Measurements from ENCODE around the gene GPC5.
"Not testable (repeated sequence)": the region's sequence is repeated elsewhere in the genome, so short reads cannot be mapped to it uniquely, and the experiment has no call there.

The GPC5 gene

DNA sequence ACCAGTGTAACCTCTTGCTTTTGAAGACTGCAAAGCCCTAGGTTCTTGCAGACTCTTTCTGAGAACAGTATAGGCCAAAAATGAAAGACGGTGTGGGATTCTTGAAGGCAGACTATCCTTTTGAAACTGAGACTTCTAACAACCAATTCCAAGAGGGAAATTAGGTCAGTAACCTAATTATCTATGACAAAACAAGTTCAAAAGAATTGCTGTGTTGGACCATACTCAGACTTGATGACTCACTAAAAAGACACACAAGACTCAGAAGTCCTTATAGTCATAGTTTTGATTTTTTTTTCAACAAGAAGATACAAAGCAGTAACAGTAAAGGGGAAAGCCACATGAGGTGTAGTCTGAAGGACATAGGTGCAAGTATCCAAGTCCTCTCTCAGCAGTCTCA lies 1204.1 kb downstream of the GPC5 start:
- DNase-seq: no peak

DNA sequence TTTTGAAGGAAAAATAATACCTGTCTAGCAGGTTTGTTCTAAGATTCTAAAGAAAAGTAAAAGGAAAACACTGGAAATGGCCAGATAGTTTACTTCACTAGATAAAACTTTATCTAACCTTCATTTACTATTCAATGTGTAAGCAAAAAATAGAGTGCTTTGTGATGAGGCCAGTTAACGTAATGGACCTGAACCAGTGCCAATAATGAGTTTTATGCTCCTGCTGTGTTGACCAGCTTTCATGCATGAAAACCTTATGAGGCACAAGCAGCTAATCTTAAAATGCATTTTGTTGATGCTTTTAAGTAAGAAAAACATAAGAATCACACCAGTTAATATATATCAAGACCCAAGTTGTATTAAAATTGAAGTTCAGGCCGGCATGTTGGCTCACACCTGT lies 1211.0 kb downstream of the GPC5 start:
- DNase-seq: no peak

DNA sequence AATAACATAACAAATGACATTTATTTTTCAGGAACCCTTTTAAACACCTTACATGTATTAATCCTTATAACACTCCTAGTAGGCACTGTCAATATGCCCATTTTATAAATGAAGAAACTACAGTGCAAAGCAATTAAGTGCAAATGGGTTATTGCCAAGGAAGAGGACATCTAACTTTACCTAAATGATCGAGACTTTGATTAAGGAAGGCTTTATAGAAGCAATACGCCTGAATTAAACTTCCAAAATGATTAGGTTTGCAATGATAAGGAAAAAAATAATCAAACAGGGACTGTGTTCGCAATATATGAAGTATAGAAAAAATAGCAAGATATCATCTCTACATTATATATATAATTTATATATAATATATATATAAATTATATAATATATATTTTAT lies 1214.5 kb downstream of the GPC5 start:
- no peak for DNase-seq

DNA sequence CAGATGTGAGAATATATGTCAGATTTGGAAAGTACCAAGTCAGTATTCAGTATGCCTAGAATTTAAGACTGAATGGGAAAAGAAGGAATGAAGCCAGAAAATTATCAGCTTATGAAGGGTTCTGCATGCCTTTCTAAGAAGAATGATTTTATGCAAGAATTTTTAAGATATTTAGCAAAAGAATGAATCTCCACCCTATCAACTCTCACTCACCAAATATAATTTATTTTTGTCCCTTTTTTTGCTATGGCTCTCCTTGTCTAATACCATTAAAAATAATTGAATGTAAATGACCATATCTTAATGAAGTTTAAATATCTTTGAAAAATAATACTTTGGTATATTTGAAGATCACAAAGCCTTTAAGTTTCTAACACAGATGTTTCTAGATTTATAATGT lies 1215.5 kb downstream of the GPC5 start:
- DNase-seq: no peak

DNA sequence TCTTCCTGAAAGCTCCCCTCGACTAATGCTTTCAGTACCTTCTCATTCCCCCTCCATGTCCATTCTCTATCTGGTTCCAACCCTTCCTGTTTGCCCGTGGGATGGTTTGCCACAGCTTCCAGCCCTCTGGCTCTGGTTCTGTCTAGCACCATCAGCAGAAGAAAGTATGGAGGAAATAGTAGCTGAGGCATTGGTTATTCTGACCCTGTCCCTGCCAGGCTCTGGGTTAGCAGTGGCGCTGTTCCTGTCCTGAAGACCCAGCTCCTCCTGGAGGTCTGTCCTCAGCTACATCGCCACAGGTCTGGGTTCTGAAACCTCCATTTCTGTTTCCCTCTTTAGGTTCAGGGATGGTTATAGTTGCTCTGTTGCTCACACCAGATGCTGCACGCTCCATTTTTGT lies 1223.6 kb downstream of the GPC5 start:
- no peak for DNase-seq

DNA sequence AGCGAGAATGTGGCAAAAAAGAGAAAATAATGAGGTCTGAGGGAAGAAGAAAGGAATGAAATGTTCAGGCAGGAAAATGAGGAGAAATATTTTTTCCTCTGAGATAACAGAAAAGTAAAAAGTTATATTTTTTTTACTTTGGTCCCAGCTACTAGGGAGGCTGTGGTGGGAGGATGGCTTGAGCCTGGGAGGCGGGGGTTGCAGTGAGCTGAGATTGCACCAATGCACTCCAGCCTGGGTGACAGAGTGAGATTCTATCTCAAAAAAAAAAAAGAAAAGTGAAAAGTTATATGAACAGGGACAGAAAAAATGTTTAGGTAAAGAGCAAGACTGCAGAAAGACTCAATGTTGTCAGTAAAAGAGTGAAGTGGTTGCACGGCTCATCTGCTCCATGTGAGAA lies 1224.5 kb downstream of the GPC5 start:
- DNase-seq: no peak

DNA sequence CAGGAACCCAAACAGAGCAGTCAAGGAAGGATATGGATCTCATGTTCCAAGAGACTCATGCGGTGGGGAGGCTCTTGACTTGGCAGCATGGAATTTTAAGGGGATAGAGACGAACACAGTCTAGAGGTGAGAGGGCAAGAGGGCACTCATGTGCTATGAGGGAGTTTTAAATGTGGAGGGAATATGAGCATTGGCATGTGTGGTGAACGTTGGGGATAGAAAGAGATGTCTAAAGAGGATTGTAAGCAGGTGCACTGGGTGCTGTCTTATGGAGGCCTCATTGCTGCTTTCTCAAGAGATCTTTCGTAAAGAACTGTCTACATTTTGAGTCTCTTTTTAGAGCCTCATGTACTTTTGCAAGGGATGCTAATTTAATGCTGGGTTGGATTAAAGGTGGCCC lies 1227.9 kb downstream of the GPC5 start:
- DNase-seq: no peak

DNA sequence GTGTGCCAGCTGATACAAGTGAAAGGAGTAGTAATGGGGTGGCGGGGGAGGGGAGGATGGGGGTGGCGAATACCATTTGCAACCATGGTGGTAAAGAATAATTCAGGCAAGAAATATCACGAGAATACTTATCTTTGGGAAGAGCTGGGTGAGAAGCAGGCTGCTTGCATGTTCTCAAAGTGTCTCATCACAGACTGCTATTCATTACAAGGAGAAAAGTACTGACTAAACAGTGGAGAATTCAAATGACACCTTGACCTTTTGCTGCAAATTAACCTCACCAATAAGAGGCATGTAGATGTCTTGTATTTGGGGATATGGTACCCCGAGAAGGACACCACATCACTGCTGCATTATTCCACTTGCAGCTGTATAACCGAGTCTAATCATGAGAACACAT lies 1242.5 kb downstream of the GPC5 start:
- DNase-seq: no peak

DNA sequence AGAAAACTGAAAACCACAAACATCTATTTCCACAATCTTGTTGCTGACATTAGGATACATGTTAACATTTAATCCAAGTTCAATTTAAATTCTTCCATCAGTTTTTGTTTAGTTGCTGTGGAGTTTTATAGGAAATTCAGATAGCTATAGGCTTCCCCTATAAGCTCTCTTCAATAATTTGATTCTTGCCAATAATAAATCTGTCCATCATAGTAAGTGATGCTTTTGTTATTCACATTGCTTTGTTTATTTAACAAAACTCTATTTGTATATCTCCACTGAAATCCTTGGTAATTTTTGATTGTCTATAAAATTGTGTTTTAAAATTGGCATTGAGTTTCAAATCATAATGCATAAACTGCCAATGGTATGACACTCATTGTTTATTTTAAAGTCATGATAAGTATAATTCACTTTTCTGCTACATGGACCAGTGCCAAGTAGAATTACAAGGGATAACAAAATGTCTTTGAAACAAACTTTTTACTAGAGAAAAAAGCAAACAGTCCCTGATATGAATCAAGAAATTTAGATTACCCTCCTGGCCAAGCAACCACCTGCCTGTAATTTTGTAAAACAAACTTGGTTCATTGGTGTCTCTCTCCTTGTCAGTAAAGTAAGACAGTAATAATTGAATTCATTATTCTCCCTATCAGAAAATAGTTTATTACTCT lies 1250.9 kb downstream of the GPC5 start:
- peak; percentile 80 for DNase-seq

DNA sequence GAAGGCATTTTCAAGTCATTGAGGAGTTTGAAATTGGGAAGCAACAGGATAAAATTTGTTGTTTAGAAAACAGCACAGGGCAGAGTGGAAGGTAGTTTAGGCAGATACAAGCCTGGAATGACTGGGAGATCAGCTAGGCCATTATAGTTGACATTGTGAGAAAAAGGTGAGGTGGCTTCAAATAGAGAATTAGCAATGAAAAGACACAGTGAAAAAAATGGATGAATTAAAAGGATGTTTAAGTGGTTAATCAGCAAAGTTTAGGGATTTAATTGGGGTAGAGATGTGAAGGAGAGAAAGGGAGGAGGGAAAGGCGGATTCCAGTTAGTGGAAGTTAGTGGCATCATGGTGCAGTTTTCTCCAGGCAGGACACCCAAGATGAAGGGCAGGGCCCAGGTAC lies 1257.7 kb downstream of the GPC5 start:
- no peak for DNase-seq

DNA sequence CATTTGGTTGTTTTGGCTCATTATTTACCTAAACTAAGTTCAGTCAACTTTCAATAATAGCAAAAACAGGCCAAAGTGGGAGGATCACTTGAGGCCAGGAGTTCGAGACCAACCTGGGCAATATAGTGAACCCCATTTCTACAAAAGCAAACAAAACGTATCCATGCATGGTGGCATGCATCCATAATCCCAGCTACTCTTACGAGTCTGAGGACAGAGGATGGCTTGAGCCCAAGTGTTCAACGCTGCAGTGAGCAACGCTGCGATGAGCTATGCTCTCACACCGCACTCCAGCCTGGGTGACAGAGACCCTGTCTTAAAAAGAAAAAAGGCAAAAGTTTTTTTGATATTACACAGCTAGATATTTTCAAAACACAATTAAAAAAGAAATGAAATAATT lies 1258.2 kb downstream of the GPC5 start:
- DNase-seq: no peak

DNA sequence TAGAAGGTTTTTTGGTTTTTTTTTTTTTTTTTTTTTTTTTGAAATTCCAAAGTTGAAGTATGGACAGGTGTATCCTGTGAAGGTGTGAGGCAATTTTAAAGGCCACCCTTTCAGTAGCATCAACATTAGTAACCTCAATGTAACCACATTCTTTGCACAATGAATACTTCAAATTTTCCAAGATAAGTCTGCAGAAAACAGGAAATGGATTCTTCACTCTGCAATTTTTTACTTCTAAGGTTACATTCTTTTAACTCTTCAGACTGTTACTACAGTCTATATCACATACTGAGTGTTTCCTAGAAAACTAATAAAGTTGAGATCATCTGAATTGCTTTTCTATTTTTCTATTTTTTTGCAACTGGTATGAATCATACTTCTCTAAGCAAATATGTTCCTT lies 1259.1 kb downstream of the GPC5 start:
- no peak for DNase-seq

DNA sequence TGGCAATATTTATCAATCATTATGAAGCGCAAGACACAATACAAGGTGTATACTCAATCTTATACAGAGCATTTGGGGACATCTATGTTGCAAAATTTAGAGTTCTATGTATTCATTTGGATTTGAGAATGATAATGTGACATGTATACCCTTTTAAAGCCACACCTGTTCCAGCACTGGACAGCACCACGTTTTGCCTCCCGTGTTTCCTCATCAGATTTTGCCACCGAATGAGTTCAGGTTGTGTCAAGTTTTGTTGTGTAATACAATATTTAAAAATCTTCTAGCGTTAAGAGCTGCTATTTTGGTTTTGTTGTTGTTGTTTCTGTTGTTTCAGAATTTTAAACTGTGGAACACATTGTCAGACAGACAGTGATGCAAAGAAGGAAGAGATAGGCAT lies 1259.9 kb downstream of the GPC5 start:
- no peak for DNase-seq

DNA sequence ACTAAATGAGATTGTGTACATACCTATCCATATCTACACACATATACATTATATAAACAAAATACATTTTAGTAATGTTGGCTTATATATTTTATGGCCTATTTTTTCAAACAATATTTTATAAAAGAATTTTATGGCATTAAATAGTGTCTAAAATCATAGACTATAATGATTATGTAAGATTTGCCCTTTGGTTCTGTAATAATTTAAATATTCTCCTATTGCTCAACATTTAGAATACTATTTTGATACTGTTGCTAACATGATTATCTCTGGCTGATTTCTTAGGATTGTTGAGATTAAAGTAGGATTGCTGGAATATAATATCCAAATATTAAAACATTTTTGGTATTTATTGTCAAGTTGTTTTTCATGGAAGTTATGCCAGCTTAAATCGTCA lies 1263.0 kb downstream of the GPC5 start:
- DNase-seq: no peak

DNA sequence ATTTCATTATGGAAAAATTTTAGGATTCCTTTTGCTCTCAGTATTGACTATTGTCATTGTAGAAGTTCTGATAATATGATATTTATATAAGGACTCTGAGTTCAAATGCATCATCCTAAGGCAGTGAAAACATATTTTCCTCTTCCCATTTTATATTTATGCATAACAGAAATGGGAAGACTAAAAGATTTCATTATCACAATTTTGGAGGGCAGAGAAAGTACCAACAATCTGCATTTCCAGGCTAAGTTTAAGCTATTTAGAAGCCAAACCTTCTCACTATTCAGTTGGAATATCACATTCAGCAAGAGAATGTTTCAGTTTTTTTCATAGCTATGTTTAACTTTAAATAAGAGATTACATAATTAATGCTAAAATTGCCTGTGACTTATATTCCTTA lies 1269.7 kb downstream of the GPC5 start:
- no peak for DNase-seq

DNA sequence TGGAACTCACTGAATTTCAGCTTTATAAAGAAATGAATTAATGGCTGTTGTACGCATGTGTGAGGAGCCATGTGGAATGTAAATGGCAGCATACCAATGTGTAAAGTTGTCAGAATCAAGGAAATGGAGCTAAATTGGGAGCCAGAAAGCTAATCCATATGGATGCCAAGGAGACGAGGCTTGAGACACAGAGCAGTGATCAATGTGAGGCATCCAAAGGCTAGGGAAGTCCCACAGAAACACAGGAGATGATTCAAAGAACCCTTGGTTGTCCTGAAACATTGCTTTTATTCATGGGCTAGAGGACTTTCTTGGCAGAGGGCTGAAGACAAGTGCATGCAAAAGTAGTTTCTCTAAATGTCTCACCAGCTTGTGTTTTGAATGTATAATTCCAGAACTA lies 1271.7 kb downstream of the GPC5 start:
- DNase-seq: no peak

DNA sequence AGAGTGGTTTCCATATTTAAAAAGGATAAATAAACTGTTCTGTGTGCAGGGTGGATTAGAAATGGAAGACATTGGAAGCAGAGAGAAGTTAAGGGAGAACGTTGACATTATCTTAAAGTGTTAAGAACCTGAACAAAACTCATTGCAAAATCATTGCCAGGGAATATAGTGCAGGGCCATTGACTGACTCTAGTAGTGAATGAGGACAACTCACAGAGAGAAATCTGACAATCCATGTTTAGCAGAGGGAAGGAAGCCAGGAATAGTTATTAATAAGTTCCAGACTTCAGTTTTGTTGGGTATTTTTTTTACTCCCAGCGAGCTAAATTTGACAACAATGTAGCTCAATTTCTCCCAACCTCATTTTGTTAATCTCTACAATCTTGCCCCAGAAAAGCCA lies 1273.4 kb downstream of the GPC5 start:
- DNase-seq: no peak

DNA sequence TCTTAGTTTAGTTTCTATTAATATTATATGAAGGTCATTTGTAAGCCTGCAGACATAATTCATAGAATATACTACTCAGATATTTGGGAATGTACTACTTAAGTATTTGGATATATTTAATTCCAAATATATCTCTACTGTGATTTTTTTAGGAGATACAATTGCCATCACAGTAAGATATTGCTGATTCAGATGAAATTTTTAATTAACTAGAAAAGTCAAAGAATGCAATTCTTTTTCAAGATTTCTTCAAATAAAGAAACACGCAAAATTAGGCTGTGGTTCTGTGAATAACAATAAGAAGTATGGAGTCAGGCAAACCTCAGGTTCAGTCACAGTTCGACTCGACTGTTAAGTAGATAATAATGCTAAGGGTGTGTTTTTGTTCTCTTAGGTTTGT lies 1277.8 kb downstream of the GPC5 start:
- DNase-seq: no peak

DNA sequence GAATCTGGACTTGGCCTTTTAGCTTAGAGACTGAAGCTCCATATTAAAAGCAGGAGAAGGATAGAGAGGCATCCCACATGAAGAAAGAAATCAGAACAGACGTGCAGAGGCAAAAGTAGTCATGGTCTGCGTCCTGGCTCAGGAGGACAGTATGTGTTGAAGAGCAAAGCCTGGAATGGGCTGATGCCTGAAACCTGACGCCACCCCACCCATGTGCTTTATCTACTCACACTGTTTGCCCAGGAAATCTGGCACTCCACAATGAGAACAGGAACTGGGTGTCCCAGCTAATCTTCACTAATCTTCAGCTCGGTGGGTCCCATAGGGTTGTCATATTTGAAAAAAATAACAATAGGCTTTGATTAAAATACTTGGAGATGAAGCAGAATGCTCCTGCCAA lies 1279.2 kb downstream of the GPC5 start:
- peak; percentile 48 for DNase-seq

DNA sequence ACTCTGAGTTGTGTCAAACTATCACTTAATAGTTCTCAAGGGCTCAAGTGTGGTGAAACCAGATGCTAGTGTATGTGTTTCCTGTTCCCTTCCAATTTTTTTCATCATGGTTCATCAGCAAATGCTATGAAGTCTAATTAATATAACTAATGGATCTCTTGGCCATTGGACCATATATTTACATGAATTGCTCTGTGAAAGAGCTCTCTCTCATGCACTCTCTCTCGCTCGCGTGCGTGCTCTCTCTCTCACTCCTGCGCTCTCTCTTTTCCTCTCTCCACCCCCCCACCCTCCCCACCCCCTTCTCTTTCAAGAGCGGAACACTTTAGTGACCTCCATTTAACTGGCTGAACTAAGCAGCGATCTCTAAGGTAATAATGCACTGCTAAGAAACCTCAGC lies 1281.2 kb downstream of the GPC5 start:
- no peak for DNase-seq

DNA sequence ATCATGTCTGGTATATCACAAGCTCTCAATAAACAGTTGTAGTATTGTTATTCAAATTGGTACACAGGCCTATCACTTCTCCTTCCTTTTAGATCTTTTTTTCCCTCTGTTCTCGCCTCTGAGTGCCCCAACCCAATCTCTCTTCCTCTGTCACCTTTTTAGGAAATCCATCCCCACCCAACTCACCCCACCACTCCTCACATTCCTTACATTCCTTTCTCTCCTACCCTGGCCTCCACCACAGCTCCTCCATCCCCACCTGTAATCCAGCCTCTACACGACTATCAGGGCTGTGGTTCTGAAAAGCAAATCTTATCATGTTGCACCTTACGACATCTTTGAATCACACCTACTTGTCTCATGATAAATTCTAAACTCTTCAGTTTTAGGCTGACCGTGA lies 1282.8 kb downstream of the GPC5 start:
- no peak for DNase-seq

DNA sequence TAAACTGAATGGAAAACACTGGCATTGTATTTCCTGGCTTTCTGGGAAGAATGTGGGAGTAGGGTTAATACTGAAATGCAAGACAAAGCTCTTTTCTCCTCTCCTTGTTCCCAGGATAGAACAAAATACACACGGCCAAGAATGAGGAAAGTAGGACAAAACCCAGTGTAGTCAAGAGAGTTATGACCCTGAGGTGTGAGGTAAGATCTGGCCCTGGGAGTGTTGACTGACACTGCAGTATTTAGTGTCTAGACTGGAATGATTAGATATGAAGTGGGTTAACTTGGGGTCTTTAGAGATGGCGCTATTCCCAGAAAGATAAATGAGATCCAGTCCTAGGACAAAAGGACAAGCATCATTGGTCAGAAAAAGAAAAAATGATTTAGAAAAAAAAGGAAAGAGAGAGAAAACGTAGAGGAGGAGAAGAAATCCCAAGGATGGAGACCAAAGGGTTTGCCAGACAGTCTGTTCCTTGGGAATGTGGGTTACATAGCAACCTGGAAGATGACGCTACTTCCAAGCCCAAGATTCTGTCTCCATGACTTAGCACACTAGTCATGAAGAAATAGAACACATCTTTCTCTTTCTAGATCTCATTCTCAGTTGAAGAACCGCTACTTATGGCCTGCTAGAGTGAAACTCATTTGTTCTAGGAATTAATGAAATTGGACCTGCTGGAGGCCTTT lies 1284.6 kb downstream of the GPC5 start:
- DNase-seq: no peak

DNA sequence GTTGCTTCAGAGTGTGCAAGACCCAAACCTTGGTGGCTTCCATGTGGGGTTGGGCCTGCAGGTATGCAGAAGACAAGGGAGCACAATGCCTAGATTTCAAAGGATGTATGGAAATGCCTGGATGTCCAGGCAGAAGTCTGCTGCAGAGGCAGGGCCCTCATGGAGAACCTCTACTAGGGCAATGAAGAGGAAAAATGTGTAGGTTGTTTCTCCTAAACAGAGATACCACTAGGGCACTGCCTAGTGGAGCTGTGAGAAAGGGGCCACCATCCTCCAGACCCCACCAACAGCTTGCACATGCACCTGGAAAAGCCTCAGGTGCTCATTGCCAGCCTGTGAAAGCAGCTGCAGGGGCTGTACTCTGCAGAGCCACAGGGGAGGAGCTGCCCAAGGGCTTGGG lies 1295.6 kb downstream of the GPC5 start:
- DNase-seq: no peak

DNA sequence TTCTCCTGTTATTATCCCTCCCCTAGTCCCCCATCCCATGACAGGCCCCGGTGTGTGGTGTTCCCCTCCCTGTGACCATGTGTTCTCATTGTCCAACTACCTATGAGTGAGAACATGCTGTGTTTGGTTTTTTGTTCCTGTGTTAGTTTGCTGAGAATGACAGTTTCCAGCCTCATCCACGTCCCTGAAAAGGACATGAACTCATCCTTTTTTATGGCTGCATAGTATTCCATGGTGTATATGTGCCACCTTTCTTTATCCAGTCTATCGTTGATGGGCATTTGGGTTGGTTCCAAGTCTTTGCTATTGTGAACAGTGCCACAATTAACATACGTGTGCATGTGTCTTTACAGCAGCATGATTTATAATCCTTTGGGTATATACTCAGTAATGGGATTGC lies 1297.4 kb downstream of the GPC5 start:
- not testable (repeated sequence) for DNase-seq

DNA sequence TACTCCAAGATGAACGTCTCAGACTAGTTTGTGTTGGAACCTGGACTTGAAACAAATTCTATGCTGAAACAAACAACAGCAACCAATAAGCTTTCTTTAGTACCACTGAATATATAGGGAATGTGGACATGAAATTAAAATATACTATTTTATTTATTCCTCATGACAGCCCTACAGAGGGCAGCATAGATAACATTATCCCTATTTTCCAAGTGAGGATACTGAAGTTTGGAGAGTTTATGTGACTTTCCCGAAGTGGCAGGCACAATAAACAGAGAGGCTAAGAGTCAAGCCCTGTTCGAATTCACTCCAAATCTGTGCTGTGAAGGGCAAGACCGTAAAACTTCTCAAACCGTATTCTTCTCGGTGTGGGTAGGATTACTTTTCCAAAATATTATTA lies 1318.3 kb downstream of the GPC5 start:
- DNase-seq: peak; percentile 48

Measured in NCI-H69 (cell line).